ENCODE data around the gene SLC8A2. TPM values are rescaled to one million over a fixed set of nuclear protein-coding genes. Genes with fewer than 3 reads are reported as not detected.

The SLC8A2 gene
- total RNA-seq, 1 donor from 2014 or later, result 0.59 TPM

DNA sequence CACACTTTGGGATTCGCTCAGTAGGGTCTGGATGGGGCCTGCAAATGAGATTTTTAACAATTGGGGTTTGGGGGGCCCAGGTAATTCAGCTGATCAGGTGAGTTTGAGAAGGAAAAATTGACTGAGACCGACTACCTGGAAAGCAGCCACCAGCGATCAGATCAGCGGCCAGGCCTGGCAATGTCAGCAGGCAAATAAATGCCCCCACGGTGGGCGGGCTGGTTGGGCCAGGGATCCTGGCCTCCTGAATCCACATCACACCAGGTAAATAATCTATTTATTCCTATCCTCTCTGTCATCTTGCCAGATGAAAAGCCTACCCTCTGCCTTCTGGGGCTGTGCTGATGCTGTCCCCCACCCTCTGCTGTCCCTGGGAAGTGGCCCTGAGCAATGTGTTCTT lies 33.8 kb upstream of the SLC8A2 start:
- intact Hi-C loops (cut with DNase I), result no loop called here

DNA sequence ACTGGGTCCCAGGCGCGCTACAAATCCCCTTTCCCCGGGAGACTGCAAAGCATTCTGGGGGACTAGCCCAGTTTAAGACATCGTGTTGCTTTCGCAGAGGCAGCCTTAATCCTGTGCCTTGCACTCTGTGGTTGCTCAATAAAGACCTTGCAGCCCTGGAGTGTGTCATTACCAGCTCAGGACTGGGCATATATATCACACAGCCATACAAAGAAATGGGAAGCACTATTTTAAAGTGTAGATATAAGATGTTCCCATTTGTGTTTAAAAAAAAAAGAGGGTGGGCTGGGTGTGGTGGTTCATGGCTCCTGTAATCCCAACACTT lies 32.1 kb upstream of the SLC8A2 start:
- intact Hi-C loops (cut with DNase I), result no loop called here
- DNase-seq (ENCODE audit: low spot score), result no peak

More for the DNA sequence above, 33.8 kb upstream of the SLC8A2 start:
- no peak for DNase-seq (ENCODE audit: low spot score)

DNA sequence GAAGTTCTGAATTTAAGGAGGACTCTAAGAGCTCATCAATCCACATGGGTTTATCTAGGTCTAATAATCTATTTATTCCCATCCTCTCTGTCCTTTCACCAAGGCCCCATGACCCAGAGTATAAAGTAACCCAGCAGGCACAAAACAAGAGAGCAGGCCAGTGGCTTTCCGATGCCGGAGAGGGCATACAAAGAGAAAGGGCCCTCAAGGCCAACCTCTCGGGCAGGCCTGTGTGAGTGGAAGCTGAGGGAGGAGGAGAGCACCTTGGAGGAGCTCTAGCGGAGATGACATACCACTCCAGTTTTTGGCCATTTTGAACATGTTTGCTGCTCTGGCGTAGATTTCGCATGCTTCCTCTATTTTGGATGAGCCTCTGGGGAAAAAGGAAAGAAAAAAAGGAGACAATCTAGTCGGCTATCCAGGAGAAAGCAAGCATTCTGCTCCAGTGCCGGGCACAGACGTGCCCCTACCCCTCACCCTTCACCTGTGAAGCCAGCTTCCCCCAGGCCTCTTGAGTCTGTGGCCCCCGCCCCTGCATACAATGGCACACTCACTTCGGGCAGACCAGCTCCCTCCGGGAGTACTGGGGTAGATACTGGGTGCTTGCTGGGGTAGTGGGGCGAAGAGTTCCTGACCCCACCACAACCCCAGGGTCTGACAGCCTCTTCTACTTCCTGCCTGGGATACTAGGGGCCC lies 31.6 kb upstream of the SLC8A2 start:
- DNase-seq (ENCODE audit: low spot score), result no peak
- intact Hi-C loops (cut with DNase I), result no loop called here

DNA sequence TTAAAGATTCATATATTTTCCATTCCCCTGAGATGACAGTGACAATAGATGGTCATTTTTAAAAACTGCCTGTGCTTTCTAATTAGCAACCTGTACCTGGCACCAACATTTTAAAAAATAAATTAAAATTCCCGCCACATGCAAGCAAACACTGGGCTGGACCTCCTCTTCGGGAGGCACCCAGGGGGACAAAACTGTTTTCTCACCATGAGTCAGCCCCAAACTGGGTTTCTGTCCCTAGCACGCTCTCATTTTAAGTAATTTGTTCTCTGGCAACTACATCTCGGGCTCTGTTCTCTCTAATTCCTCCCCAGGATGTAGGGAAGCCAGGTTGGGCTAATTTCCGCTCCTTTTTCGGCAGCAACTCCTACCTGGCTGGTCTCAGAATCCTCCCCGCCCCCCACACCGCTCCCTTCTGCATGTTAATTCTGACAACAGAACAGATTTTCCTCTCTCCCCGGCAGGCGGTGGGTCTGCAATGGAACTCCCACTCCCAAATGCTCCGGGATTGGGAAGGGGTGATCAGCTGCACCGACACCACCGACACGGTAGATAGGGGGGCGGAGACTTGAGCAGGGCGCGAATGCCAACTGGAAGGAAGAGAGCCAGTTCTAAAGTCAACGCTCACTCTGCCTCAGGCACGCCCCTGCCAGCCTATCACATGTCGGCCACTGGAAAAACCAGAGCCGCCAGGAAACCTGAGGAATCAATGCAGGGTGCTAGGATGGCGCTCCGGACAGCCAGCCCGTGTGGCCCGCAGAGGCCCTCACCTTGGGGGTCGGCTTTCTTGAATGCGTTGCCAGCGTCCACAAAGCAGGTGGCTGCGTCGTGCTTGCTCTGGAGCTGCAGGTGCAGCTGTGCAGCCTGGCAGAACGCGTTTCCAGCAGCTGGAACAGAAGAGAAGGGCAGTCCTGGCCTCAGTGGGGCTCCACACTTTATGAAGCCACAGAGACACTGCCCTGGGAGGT lies 28.5 kb upstream of the SLC8A2 start:
- intact Hi-C loops (cut with DNase I), result no loop called here
- DNase-seq (ENCODE audit: low spot score), result no peak

DNA sequence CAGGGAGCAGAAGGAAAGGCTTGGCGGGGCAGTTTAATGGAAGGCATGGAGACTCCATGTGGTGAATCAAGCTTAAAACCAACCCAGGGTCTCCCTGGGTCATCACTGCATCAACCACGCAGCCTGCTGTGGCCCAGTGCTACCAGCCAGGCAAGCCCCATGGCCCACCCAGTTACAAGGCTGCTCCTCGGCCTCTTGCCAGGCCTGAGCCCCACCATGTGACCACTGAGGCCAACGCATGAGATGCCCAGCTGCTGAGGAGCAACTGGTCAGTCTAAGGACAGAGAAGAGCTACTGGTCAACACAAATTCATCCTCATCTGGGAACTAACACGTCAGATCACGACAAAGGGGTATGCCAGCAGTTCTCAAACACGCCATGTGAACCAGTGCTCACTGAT lies 27.7 kb upstream of the SLC8A2 start:
- no peak for DNase-seq (ENCODE audit: low spot score)

DNA sequence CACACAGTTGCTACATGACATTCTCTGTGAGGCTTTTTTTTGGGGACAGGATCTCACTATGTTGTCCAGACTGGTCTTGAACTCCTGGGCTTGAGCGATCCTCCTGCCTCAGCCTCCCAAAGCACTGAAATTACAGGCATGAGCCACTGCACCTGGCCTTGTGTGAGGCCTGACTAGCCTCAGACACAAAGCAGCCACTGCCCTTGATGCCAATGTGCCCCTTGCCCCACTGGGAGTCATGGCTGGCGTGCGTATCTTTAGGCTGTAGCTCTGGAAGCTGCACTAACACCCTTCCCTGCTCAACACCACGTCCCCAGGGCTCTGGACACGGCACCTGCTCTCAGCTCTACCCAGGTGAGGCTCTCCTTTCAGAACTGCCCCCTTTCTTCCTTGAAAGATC lies 26.9 kb upstream of the SLC8A2 start:
- intact Hi-C loops (cut with DNase I), result no loop called here
- DNase-seq (ENCODE audit: low spot score), result no peak

More for the DNA sequence above, 27.7 kb upstream of the SLC8A2 start:
- intact Hi-C loops (cut with DNase I), result no loop called here

DNA sequence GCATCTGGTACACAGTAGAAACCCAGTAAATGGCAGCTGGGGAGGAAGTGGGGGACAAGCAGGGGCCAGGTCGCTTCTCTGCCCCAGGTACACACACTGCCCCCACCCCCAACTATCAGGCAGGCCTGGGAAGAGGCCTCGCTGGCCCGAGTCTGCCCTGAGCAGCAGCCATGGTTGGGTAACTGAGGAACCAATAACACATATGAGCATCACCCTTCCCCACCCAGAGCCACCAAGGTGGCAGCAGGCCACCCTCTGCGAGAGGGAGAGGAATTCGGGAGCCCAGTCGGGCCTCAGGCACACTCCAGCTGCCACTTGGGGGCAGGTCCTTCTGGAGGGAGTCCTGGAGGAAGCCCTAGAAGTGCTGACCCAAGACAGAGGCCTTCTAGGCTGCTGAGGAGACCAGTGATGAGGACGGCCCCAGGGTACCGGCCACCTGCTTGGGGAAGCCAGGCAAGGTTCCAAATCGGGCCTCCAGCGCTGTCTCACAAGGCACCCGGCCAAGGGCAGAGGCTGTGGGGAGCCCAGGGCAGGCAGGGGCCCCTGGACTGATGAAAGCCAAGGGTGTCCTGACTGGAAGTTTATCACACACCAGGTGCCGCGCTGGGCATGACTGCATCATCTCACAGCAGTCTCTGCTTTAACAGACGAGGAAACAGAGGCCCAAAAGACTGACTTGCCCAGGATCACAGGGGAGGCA lies 26.3 kb upstream of the SLC8A2 start:
- intact Hi-C loops (cut with DNase I), result no loop called here
- no peak for DNase-seq (ENCODE audit: low spot score)

DNA sequence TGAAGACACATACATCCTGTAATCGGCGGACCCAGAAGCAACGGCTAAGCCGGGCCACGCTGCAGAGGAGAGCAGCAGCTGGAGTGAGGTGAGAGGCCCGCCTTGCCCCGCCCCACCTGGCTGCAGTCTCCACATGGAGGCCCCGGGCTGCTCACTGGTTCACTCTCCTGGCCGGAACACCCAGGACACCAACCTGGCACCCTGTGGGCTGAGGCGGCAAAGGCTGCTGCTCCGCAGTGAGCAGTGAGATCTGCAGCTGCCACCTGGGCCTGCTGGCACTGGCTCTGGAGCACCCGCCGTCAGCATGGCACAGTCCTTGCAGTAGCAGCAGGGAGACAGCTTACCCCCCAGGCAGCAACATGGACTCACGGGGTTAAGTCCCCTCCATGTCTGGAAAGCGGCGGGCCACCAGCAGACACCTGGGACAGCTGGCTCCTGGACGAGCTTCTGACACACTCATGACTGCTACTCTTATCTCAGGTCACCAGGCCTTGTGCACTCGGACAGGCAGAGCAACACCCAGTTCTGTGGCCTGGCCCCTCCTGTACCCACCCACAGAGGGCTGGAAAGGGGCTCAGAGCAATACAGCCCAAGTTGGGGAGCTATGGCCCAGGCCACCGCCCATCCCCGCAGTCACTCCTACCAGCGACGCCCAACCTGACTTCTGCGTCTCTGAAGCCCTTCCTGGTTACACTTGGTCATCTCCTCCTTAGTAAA lies 25.5 kb upstream of the SLC8A2 start:
- intact Hi-C loops (cut with DNase I), result no loop called here
- no peak for DNase-seq (ENCODE audit: low spot score)

DNA sequence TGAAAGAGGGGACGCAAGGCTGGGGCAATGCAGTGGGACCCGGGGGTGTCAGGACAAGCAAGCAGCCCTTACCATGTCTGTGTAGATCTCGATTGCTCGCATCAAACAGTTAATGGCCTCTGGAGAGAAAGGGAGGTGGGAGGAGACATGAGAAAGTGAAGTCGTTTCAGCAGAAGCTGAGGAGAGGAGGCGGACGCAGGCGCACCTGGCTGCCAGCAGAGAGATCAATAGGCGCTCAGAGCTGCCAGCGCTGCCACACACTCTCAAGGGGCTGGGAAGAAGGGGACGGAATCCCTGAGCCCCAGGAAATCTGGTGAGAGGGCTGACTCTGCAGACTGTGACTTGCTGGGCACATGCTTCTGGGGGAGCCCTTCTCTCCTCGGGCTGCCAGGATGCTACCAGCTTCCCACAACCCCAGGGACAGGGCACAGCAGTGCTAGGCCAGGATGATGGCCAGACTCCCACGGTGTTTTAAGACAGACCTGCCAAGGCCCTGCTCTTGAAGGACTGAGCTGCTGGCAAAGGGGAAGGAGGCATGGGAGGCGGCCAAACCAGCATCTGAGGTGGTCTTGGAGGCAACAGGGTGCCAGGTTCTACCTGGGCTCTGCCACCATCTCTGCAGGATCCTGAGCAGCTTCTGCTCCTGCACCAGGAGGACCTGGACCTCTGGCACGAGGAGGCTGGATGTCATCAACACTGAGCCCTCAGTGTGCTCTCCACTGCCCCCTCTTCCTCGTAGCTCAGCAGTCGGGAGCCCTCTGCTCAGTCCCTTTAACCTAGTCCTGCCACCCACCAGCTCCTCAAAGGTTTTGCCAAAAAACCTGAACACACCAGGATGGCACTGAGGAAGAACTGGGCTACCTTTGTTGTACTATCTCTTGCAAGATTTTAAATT lies 24.0 kb upstream of the SLC8A2 start:
- DNase-seq (ENCODE audit: low spot score), result no peak
- intact Hi-C loops (cut with DNase I), result no loop called here

DNA sequence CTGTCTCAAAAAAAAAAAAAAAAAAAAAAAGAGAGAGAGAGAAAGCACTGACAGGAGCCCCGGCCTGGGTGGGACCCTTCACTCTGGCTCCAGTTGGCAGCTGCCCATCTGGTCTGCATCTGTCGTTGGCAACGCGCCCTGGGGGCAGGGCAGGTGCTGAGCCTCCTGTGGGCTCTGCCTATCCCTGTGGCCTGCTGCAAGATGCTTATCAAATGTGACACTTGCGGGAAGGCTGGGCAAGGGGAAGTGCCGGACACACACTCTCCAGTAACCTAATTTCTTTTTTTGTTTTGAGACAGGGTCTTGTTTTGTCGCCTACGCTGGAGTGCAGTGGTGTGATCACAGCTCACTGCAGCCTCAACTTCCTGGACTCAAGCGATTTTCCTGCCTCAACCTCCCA lies 23.0 kb upstream of the SLC8A2 start:
- DNase-seq (ENCODE audit: low spot score), result no peak
- intact Hi-C loops (cut with DNase I), result no loop called here

DNA sequence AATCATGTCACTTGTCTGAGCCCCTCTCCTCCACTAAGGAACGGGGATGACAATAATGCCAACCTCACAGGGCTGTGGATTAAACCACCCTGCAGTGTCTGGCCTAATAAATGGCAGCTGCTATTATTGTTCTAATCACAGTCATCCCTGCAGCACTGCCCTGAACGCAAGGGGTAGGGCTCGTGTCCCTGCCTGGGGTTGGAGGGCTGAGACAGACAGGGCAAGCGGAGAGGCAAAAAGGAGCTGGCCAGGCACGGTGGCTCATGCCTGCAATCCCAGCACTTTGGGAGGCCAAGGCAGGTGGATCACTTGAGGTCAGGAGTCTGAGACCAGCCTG lies 22.5 kb upstream of the SLC8A2 start:
- intact Hi-C loops (cut with DNase I), result no loop called here
- no peak for DNase-seq (ENCODE audit: low spot score)

DNA sequence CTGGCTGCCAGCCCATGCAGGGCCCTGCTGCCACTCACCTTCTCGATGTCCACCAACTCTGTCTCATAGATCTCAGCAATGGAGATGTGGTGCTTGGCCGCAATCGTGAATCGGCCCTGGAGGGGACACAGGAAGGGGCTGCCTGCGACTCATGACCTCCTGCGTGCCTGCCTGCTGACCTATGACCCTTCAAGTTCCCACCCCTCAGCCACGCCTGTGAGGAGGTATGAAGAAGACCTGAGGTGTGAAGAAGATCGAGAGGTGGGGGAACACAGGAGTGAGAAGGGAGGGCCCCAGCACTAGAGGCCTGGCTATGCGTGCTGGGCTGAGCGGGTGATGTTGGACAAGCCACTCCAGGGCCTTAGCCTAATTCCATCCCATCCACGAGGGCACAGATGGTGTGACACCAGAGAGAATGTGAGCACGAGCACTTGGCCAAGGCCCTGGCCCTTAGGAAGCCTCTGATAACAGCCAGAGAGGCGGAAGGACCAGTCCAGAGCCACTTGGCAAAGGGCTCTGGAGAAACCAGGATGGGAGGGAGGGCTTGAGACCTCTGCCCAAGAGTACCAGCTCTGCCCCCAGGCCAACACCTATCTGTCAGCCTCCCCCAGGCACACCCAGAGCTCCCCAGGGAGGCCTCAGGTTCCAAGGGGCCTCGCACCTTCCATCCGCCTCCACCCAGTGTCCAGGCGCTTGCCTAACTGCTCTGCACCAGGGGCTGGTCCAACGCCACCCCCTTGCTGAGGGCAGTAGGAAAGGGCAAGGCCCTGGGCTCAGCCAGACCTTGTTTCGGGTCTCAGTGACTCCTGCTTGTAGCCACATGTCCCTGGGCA lies 21.9 kb upstream of the SLC8A2 start:
- DNase-seq (ENCODE audit: low spot score), result no peak
- intact Hi-C loops (cut with DNase I), result no loop called here

DNA sequence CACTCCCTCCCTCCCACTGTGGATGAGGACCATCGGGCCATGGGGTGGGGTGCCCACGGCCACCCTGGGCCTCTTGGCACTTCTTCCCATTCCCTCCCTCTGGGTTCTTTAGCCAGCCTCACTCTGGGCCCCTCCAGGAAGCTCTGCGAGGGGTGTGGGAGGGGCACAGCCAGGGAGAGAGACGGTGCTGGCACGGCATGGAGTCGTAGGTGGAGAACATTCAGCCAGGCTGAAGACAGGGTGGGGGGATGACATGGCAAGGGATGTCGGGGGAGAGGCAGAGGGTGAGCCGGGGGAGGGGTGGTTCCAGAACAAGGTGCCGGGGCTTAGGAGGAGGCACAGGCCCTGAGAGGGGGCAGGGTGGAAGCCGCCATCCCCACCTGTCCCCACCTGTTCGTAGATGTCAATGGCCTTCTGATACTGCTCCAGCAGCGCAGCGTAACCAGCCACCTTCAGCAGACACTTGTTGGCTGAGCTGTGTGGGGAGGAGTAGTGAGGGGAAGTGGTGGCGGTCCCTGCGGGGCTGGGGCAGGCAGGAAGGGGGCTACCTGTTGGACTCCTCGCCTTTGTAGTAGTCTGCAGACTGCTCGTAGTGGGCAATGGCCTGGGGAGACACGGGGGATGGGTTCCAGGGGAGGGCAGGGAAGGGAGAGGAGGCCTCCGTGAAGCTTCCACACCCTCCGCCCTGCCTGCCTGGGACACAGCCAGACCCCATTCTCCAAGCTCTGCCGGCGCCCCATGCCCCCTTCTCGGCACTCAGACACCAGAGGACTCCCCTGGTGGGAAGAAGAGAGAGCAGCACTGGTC lies 21.1 kb upstream of the SLC8A2 start:
- no peak for DNase-seq (ENCODE audit: low spot score)
- intact Hi-C loops (cut with DNase I), result no loop called here

DNA sequence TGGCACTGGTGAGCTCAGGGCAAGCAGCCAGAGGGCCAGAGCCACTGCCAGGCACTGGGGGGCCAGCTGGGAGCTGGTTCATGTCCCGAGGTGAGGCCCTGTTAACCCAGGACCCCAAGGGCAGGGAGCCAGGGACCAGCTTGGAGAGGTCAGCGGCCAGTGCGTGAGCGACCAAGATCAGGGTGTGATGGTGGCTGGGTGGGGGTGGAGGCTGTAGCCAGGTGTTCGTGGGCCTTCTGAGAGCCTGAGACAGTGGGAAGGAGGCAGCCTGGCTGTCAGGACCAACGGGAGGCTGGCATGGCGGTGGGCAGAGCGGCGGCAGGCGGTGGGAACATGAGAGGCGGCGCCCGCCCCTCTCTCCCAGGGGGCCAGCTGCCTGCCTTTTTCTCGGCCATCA lies 20.4 kb upstream of the SLC8A2 start:
- intact Hi-C loops (cut with DNase I), result no loop called here

DNA sequence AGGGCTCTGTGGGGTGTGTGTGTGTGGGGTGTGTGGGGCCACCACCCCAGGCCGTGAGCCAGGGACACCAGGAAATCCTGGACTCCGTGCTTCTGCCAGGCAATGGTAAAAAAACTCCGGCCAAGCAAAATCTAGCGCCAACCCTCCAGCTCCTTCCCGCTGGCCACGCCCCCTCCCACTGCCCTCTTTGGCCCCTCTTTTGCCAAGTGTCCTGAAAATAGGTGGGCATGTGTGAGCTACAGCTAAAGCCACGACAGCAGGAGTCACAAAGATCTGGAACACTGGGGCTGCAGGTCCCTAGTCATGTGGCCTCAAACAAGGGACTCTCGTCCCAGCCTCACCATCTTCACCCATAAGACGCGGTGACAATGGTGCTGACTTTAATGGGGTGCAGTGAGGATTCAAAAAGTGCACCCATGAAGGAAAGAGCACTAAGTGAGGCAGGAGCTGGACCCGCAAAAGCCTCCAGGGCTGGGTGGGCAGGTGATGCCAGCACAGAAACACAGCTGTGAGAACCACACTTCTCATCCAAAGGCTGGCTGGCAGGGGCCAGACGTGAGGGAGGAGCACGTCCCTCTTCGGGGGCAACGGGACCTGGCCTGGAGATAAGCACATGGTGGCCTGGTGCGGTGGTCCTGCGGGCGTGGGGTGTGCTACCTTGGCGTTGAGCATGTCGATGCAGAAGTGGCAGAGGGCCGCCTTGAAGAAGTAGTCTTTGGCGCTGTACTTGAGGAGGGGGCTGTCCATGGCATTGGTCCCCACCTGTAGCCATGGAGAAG lies 19.9 kb upstream of the SLC8A2 start:
- no peak for DNase-seq (ENCODE audit: low spot score)
- intact Hi-C loops (cut with DNase I), result no loop called here

More for the DNA sequence above, 20.4 kb upstream of the SLC8A2 start:
- DNase-seq (ENCODE audit: low spot score), result no peak

DNA sequence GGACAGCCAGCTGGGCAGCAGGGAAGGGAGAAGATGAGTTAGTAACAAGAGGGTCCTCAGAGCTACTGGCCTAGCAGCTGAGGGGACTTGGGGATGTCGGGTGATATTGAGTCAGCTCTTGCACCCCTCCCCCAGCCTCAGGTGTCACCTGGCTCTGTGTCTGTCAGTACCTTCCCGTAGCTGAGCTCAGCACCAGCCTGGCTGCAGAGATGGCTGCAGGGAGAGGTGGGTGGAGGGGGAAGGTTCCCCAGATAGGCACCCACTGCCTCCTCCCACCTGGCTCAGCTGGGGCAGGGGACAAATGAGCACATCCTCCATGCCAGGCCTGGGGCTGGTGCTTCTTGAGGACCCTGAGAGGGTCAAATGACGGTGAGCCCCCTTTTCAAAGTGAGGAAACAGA lies 19.2 kb upstream of the SLC8A2 start:
- no peak for DNase-seq (ENCODE audit: low spot score)
- intact Hi-C loops (cut with DNase I), result no loop called here

DNA sequence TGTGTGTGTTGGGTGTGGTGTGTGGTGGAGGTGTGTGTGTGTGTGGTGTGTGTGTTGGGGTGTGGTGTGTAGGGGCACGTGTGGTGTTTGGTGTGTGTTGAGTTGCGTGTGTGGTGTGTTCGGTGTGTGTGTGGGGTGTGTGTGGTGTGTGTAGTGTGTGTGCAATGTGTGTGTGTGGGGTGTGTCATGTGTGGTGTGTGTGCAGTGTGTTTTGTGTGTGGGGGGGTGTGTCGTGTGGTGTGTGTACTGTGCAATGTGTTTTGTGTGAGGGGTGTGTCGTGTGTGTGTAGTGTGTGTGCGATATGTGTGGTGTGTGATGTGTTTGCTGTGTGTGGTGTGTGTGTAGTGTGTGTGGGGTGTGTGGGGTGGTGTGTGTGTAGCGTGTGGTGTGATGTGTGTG lies 18.3 kb upstream of the SLC8A2 start:
- intact Hi-C loops (cut with DNase I), result no loop called here
- DNase-seq (ENCODE audit: low spot score), result no peak

Measured in cardiac septum (tissue), 1 donor.